ENCODE measurements around the gene EIPR1. TPM values are rescaled to one million over a fixed set of nuclear protein-coding genes. Genes with fewer than 3 reads are reported as not detected.

The EIPR1 gene
- total and polyA plus RNA-seq, 2 experiments from 2014 or later = 23.2 to 28.2 TPM

DNA sequence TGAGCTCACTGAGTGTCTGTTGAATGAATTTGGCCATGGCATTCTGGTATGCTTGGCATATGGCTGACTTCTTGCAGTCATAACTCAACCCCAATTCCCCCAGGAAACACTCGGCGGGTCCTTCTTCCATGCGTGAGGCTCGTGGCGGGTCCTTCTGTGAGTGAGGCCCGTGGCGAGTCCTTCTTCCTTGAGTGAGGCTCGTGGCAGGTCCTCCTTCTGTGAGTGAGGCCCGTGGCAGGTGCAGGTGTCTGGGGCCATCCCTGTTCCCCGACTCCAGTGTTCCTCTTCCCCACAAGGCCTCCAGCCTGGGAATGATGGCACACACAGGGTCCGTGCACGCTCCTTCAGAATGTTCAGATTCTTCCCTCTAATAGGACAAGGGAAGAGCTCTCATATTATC is 169.0 kb downstream of the EIPR1 start:
- no peaks in the 10 kb centered on the region for H3K36me3 ChIP-seq
- H3K9me3 ChIP-seq (ENCODE audit: low read depth) = no peaks in the 10 kb centered on the region
- H3K27ac ChIP-seq = no peak overlapping the region
- no peak for TF ChIP-seq CTCF (IDR thresholded peaks at IDR 0.05; ENCODE audit: low read depth, low read length)
- DNase-seq (ENCODE audit: low read depth in 1 of 2, low spot score in 1 of 2) = no peak
- H3K4me1 ChIP-seq (ENCODE audit: low read depth) = no peaks in the 10 kb centered on the region
- H3K4me3 ChIP-seq = no peak overlapping the region
- H3K27me3 ChIP-seq = no peaks in the 10 kb centered on the region

DNA sequence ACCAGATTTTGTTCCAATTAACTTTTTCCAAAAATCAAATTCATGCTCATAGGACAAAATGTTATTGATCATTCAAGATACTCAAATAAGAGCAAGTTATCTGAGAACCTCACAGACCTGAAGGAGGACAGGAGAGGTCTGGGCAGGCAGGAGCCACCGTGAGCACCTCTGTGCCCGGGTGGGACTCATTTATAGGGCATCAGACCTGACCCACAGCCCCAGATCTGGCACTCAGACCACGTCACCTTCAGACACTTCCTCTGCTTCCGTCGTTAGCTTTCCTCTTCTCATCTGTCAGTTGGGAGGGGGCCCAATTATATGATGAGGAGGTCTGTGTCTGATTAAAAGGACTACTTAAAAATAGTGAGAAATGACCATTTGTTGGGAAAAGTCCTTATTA is 169.4 kb downstream of the EIPR1 start:
- no peaks in the 10 kb centered on the region for H3K4me1 ChIP-seq (ENCODE audit: low read depth)
- no peak for TF ChIP-seq CTCF (IDR thresholded peaks at IDR 0.05; ENCODE audit: low read depth, low read length)
- H3K27ac ChIP-seq = no peak overlapping the region
- H3K4me3 ChIP-seq = no peak overlapping the region
- DNase-seq (ENCODE audit: low read depth in 1 of 2, low spot score in 1 of 2) = no peak
- no peaks in the 10 kb centered on the region for H3K27me3 ChIP-seq
- H3K36me3 ChIP-seq = no peaks in the 10 kb centered on the region
- H3K9me3 ChIP-seq (ENCODE audit: low read depth) = no peaks in the 10 kb centered on the region

DNA sequence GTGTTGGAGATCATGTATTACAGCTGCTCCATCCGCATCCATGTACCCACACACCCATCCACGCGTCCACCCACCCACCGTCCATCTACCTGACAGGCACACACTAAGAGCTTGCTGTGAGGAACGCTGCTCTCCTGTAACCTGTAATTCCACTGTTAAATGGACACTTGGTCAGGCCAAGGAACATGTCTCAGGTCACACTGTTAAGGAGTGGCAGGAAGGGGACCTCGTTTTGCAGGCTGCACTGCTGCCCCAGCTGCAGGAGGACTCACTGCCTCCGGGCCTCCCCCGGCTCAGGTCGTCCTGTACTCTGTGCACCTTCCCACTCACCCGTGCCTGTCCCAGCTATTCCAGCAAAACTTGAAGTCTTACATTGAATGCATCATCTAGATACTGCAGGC is 170.5 kb downstream of the EIPR1 start:
- no peak overlapping the region for H3K27ac ChIP-seq
- no peak for DNase-seq (ENCODE audit: low read depth in 1 of 2, low spot score in 1 of 2)
- no peak overlapping the region for H3K4me3 ChIP-seq
- no peak for TF ChIP-seq CTCF (IDR thresholded peaks at IDR 0.05; ENCODE audit: low read depth, low read length)
- H3K36me3 ChIP-seq = no peaks in the 10 kb centered on the region
- no peaks in the 10 kb centered on the region for H3K4me1 ChIP-seq (ENCODE audit: low read depth)
- H3K27me3 ChIP-seq = no peaks in the 10 kb centered on the region
- no peaks in the 10 kb centered on the region for H3K9me3 ChIP-seq (ENCODE audit: low read depth)

DNA sequence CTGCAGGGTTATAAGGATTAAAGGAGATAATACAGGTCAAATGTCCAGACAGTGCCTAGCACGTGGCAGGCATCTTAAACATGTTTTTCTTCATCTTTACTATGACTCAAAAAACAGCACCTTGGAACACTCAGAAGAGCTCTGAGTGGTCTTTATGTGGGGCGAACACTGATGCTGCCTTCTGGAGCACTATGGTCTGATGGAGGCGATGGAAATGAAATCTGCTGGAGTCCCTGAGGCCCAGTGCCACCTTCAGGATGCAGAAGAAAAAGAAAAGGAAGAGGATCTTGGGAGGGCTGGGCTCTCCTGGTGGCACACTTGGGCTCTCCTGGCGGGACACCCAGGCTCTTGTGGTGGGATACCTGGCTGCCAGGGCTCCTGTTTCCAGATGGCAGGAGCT is 171.8 kb downstream of the EIPR1 start:
- H3K4me3 ChIP-seq = no peak overlapping the region
- no peaks in the 10 kb centered on the region for H3K27me3 ChIP-seq
- no peaks in the 10 kb centered on the region for H3K4me1 ChIP-seq (ENCODE audit: low read depth)
- no peak for DNase-seq (ENCODE audit: low read depth in 1 of 2, low spot score in 1 of 2)
- no peaks in the 10 kb centered on the region for H3K9me3 ChIP-seq (ENCODE audit: low read depth)
- TF ChIP-seq CTCF (IDR thresholded peaks at IDR 0.05; ENCODE audit: low read depth, low read length) = no peak
- no peaks in the 10 kb centered on the region for H3K36me3 ChIP-seq
- H3K27ac ChIP-seq = no peak overlapping the region

GRCh38 chr2:3204031-3204821 is 173.4 kb downstream of the EIPR1 start:
- Histone ChIP-seq H3K27ac (no peak overlapping the region), H3K9me3 (ENCODE audit: low read depth) (no peaks in the 10 kb centered on the region), H3K27me3 (no peaks in the 10 kb centered on the region), H3K4me1 (ENCODE audit: low read depth) (no peaks in the 10 kb centered on the region), H3K4me3 (no peak overlapping the region), H3K36me3 (no peaks in the 10 kb centered on the region)
- no peak for DNase-seq (ENCODE audit: low read depth in 1 of 2, low spot score in 1 of 2)
- no peak for TF ChIP-seq CTCF (IDR thresholded peaks at IDR 0.05; ENCODE audit: low read depth, low read length)

All from cardiac muscle cell (in vitro differentiated cells and primary cell).